Measurements from ENCODE around the gene OR8D1.

DNA sequence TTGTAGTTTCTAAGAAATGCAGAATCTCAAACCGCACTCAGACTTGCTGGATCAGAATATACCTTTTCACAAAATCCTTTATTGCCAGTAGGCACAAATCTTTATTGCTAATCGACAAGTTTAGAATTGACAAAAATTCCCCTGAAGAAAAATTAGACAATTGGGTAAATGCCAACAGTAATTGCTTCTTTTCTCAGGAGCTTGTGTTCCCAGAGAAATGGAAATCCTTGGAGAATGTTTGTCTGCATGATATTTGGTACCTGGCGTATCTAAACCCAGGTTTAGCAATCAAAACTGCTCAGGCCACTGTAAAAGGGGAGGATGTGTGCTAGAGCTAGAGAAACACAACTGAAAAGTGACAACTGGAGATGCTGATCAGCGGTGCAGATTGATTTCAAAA, 57.7 kb downstream of the OR8D1 start, which contains the start of gene OR8G5:
- no peak for TF ChIP-seq POLR2A (IDR thresholded peaks at IDR 0.05)
- no peak for TF ChIP-seq CTCF (IDR thresholded peaks at IDR 0.05)
